BJ (cell line): ENCODE data around the gene FOXE3. TPM values are rescaled to one million over a fixed set of nuclear protein-coding genes. Genes with fewer than 3 reads are reported as not detected.

ENCODE experiments used
- CTCF ChIA-PET: fragments of 350-600 bp; formaldehyde crosslinking; extraction: SDS; loops from one replicate; lab custom pipeline; 2021; ENCODE audit warnings: antibody characterized with exemption, inconsistent platforms; lab: Yijun Ruan, JAX
- POLR2A ChIA-PET: fragments of 300-600 bp; sonication (Branson Sonifier 250); formaldehyde crosslinking; extraction: SDS; loops from one replicate; lab custom pipeline; 2021; ENCODE audit warnings: antibody characterized with exemption; lab: Charles Lee
- DNase-seq: peaks from one replicate; pipeline ENCODE4 v3.0.0-alpha.2; 2011; ENCODE audit warnings: low read depth
- H3K27me3 ChIP-seq: 2 replicates; pipeline ENCODE4 v1.6.0; 2011; ENCODE audit warnings: low read length; ENCODE audit not compliant: control insufficient read depth, insufficient read depth
- H3K36me3 ChIP-seq: 2 replicates; pipeline ENCODE4 v1.5.1; 2011; ENCODE audit warnings: low read length; ENCODE audit not compliant: control insufficient read depth, insufficient read depth
- H3K4me3 ChIP-seq: 2 replicates; pipeline ENCODE4 v1.5.1; 2011; ENCODE audit warnings: low read depth, mild to moderate bottlenecking, control low read depth, low read length
- CTCF ChIP-seq: IDR thresholded peaks from 2 replicates; pipeline ENCODE4 v1.5.1; 2011; ENCODE audit warnings: low read depth, mild to moderate bottlenecking, control low read depth, inconsistent platforms, low read length, moderate library complexity; ENCODE audit not compliant: insufficient read depth
- polyA plus RNA-seq: library from polyadenylated mRNA; depleted of rRNA; stranded (reverse); fragments of >200 nt; gene quantifications from 2 replicates; pipeline ENCODE4 v1.2.3, GENCODE V29; 2011

The FOXE3 gene
- polyA plus RNA-seq, 1 experiment: 0.04 TPM

GRCh38 chr1:47388030-47388890 is 27.8 kb upstream of the FOXE3 start:
- TF ChIP-seq CTCF: no peak
- no peak for DNase-seq
- Histone ChIP-seq H3K27me3 (no peaks in the 10 kb centered on the region), H3K36me3 (no peaks in the 10 kb centered on the region), H3K4me3 (no peak overlapping the region)
- CTCF ChIA-PET: interaction anchor here (0.6 to 8.9 kb wide), 32 partner anchors 9 to 671 kb away, joined by 3 to 169 read pairs (median 6); partner anchors contain the start of gene FOXD2
- POLR2A ChIA-PET: no interaction called here

- H3K27me3 ChIP-seq: no peaks in the 10 kb centered on the region
- CTCF ChIA-PET: interaction anchor here (0.6 to 8.9 kb wide), 34 partner anchors 9 to 671 kb away, joined by 3 to 169 read pairs (median 5); partner anchors contain the start of gene FOXD2
- H3K36me3 ChIP-seq: no peaks in the 10 kb centered on the region
- DNase-seq: no peak
- POLR2A ChIA-PET: no interaction called here
- no peak overlapping the region for H3K4me3 ChIP-seq
- TF ChIP-seq CTCF: peak; percentile 88
Observed at GRCh38 chr1:47388891-47389238, 27.2 kb upstream of the FOXE3 start.

GRCh38 chr1:47389731-47390130 is 26.4 kb upstream of the FOXE3 start:
- CTCF ChIA-PET: interaction anchor here (0.5 to 8.9 kb wide), 23 partner anchors 9 to 337 kb away, joined by 3 to 169 read pairs (median 7); partner anchors contain the start of gene FOXD2
- H3K4me3 ChIP-seq: no peak overlapping the region
- POLR2A ChIA-PET: no interaction called here
- no peaks in the 10 kb centered on the region for H3K27me3 ChIP-seq
- no peak for DNase-seq
- no peaks in the 10 kb centered on the region for H3K36me3 ChIP-seq
- no peak for TF ChIP-seq CTCF

GRCh38 chr1:47390843-47391242 is 25.2 kb upstream of the FOXE3 start:
- Histone ChIP-seq H3K27me3 (no peaks in the 10 kb centered on the region), H3K36me3 (no peaks in the 10 kb centered on the region), H3K4me3 (no peak overlapping the region)
- no peak for TF ChIP-seq CTCF
- ChIA-PET CTCF (interaction anchor here (0.6 to 8.9 kb wide), 7 partner anchors 12 to 336 kb away, joined by 3 to 169 read pairs (median 29); partner anchors contain the start of gene FOXD2), POLR2A (no interaction called here)
- DNase-seq: no peak

- Histone ChIP-seq H3K36me3 (no peaks in the 10 kb centered on the region), H3K4me3 (no peak overlapping the region), H3K27me3 (no peaks in the 10 kb centered on the region)
- ChIA-PET POLR2A (no interaction called here), CTCF (interaction anchor here (1.4 to 8.9 kb wide), 2 partner anchors 9 to 39 kb away, joined by 4 to 169 read pairs; partner anchors contain the start of gene FOXD2)
- no peak for TF ChIP-seq CTCF
- no peak for DNase-seq
Observed at GRCh38 chr1:47393141-47393540, 22.9 kb upstream of the FOXE3 start.
